Measurements from ENCODE around the gene ACOT12.

DNA sequence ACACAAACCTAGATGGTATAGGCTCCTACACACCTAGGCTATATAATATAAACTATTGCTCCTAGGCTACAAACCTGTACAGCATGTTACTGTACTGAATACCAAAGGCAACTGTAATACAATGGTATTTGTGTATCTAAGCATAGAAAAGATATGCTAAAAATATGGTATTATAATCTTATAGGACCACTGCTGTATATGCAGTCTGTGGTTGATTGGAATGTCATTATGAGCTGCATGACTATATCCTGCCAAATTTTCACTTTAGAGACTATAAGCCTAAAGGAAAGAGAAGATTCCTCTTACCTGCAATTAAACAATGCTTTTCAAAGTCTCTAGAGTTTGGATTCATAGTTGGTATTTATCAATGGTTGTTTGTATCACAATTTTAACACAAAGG, 24.7 kb upstream of the ACOT12 start:
- no peak for TF ChIP-seq GATA2 (IDR thresholded peaks at IDR 0.05; ENCODE audit: low read depth, low read length)
- TF ChIP-seq GATA3 (IDR thresholded peaks at IDR 0.05; ENCODE audit: low read depth, low read length): no peak
